Hematopoietic multipotent progenitor cell treated with erythropoietin and hydrocortisone succinate and interleukin-3 and kit ligand, for 17 days (in vitro differentiated cells): ENCODE measurements around the gene ZFP28.

Experiments used
- DNase-seq: peaks from one replicate; pipeline ENCODE4 v3.0.0-alpha.2; 2015; ENCODE audit warnings: low spot score

Gene ZFP28

DNA sequence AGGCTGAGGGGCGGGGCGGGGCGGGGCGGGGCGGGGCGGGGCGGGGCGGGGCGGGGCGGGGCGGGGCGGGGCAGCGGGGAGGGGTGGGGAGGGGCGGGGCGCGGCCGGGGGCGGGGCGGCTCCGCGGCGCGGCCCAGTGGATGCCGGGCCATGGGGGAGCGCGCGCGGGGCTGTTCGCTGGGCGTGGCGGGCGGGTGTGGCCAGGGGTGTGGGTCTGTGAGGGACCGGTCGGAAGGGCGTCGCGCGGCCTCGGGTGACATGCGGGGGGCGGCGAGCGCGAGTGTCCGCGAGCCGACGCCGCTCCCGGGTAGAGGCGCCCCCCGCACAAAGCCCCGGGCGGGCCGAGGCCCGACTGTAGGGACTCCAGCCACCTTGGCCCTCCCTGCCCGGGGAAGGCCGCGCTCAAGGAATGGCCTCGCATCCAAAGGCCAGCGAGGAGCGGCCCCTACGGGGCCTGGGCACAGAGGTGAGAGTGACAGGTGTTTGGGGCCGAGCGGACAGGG is at the start of gene ZFP28:
ZFP28 (plus strand) TSS at position 188 of the 503 bp plus-strand sequence; CDS start at position 259, 71 bp downstream.
- no peak for DNase-seq

DNA sequence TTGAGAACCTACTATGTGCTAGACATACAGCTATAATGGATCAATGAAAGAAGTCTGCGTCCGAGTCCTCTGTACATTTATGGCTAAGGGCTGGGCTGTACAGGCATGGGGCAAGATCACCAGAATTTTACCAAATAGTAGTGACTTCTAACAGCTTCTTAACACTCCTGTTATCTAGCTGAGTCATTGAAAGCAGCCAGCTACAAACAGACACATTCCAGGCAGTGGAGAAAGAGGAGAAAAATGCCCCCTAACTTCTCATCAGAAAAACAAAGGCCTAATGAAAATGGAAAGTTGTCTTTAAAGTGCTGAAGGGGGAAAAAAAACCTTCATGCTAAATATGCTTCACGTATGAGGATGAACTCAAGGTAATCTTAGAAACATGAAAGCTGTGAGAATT is 47.3 kb upstream of the ZFP28 start:
- DNase-seq: no peak

DNA sequence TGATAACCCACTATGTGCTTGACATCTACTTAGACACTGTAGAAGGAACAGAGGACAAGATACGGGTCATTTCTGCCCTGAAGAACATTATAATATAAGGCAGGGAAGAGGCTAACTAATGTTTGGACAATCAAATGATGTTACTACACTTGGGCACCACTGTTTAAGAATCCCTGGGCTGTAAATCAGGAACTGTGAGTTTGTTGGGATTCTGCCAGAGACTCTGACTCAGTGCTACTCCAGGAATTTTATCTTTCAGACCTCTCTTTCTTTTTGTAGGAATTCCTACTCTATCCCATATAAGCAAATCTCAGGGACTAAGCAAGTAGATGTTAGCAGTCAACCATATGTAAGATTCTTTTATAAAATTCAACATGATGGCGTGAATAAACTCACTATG is 34.2 kb upstream of the ZFP28 start:
- DNase-seq: no peak

- DNase-seq: peak; percentile 37
These were observed 31.1 kb upstream of the ZFP28 start, which contains the start of gene ZNF471 for GRCh38 chr19:56507446-56508289. Gene ZNF471 (plus strand): TSS chr19:56507855. CDS start chr19:56511572, 3,717 bp downstream.

GRCh38 chr19:56508290-56508778 is 30.4 kb upstream of the ZFP28 start:
- no peak for DNase-seq

GRCh38 chr19:56525214-56525860 is 13.4 kb upstream of the ZFP28 start:
- DNase-seq: no peak

DNA sequence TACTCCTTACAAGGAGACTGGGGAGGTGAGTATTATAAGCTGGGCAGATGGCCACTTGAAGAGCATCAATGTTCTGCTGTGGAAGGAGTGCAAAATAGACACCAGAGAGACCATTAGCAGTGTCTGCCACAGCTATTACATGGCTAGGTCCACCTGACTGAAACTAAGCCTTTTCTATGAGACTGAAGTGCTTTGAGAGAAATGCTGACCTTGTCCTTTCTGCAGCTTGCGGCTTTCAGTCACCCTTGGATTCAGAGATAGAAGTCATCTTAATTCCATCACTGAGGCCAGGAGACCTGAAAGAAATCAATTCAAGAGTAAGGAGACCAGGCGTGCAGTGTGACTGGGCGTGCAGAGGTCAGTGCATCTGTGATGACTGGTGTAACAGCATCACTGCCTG is 1.3 kb upstream of the ZFP28 start:
- DNase-seq: no peak

- DNase-seq: no peak
These were observed 441 bp upstream of the ZFP28 start for GRCh38 chr19:56538254-56538760.

DNA sequence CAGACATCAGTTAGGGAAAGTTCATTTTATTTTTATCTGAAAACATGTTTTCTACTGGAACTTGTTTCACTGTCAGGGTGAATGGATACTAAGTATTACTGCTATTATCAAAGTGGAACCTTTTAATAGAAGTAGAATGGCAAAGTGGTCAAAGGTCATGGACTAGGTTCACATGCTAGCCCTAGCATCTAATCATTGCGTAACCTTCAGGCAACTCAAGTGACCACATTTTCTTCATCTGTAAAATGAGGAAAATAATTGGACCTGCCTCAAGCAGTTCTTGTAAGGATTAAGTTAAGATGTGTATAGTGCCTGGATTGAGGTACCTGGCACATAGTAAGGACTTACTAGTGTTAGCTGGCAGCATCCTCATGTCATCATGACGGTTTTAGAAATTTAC is 5.0 kb downstream of the ZFP28 start:
- no peak for DNase-seq

- no peak for DNase-seq
These were observed 8.8 kb downstream of the ZFP28 start for GRCh38 chr19:56547535-56547934.

DNA sequence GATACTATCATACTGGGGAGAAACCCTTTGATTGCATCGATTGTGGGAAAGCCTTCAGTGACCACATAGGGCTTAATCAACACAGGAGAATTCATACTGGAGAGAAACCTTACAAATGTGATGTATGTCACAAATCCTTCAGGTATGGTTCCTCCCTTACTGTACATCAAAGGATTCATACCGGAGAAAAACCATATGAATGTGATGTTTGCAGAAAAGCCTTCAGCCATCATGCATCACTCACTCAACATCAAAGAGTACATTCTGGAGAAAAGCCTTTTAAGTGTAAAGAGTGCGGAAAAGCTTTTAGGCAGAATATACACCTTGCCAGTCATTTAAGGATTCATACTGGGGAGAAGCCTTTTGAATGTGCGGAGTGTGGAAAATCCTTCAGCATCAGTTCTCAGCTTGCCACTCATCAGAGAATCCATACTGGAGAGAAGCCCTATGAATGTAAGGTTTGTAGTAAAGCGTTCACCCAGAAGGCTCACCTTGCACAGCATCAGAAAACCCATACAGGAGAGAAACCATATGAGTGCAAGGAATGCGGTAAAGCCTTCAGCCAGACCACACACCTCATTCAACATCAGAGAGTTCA is 15.6 kb downstream of the ZFP28 start:
- no peak for DNase-seq

- DNase-seq: no peak
These were observed 24.0 kb downstream of the ZFP28 start for GRCh38 chr19:56562766-56563165.

GRCh38 chr19:56566904-56567273 is 28.1 kb downstream of the ZFP28 start:
- DNase-seq: no peak

- peak; percentile 36 for DNase-seq
These were observed 28.7 kb downstream of the ZFP28 start, which contains the start of gene ZNF470 for GRCh38 chr19:56567274-56568120. Gene ZNF470 (plus strand): TSS chr19:56567468. CDS start chr19:56570312, 2,844 bp downstream.

GRCh38 chr19:56572589-56572988 is 33.8 kb downstream of the ZFP28 start:
- DNase-seq: no peak

DNA sequence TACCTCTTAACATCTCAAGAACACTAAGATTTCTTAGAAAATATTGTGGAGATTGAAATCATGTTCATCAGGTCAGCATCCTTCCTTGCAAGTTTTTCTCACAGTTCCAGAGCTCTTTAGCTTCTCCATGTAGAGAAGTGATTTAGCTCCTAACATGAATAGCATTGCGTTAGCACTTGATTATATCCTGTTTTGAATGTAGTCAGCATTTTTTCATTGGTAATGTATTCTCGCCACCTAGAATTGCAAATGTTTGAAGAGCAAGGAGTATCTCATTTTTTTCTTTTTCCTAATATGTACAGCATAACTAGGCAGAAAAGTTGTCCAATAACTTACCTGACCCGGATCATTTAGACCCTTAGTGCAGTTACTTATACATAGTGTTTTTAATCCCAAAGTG is 35.2 kb downstream of the ZFP28 start:
- no peak for DNase-seq

- no peak for DNase-seq
These were observed 39.2 kb downstream of the ZFP28 start for GRCh38 chr19:56577719-56578602.

- no peak for DNase-seq
These were observed 55.7 kb downstream of the ZFP28 start for GRCh38 chr19:56594446-56594782.

GRCh38 chr19:56594783-56595547 is 56.2 kb downstream of the ZFP28 start, which contains the start of gene ZNF71:
Gene ZNF71 (plus strand): TSS chr19:56595302. CDS start chr19:56601559, 6,257 bp downstream.
- peak; percentile 18 for DNase-seq

GRCh38 chr19:56595548-56595899 is 56.8 kb downstream of the ZFP28 start:
- DNase-seq: no peak
